Measurements from ENCODE around the gene ERC2. TPM values are rescaled to one million over a fixed set of nuclear protein-coding genes. Genes with fewer than 3 reads are reported as not detected.

ERC2 gene
- total and polyA plus RNA-seq, 11 donors = 0.16 to 3.8 (median 1.6) TPM

GRCh38 chr3:56406826-56407515 is 61.3 kb downstream of the ERC2 start:
- intact Hi-C loops (cut with DNase I) = no loop called here
- H3K27ac ChIP-seq = no peak overlapping the region

GRCh38 chr3:56404884-56405283 is 63.4 kb downstream of the ERC2 start:
- TF ChIP-seq POLR2A (IDR thresholded peaks at IDR 0.05) (no peak), CTCF (IDR thresholded peaks at IDR 0.05) (no peak)
- DNase-seq (no peak), ATAC-seq (no peak)
- no peaks in the 10 kb centered on the region for H3K4me1 ChIP-seq
- no peaks in the 10 kb centered on the region for H3K9me3 ChIP-seq
- WGBS, 4 donors = 83 to 89% (median 88%) methylated on average over 3 of the region's 3 CpGs
- no peaks in the 10 kb centered on the region for H3K36me3 ChIP-seq
- peaks cover 0 to 3% (median 0%) of the 10 kb centered on the region in 9 donors for H3K27me3 ChIP-seq
- no peak overlapping the region for H3K4me3 ChIP-seq
- intact Hi-C loops (cut with DNase I) = no loop called here
- no peak overlapping the region for H3K27ac ChIP-seq

More at GRCh38 chr3:56406826-56407515, 61.3 kb downstream of the ERC2 start:
- TF ChIP-seq POLR2A (IDR thresholded peaks at IDR 0.05) (no peak), CTCF (IDR thresholded peaks at IDR 0.05) (no peak)
- WGBS, 4 donors = 72 to 77% (median 74%) methylated on average over 4 of the region's 4 CpGs
- H3K36me3 ChIP-seq = no peaks in the 10 kb centered on the region
- H3K4me3 ChIP-seq = no peak overlapping the region
- no peaks in the 10 kb centered on the region for H3K4me1 ChIP-seq
- ATAC-seq (no peak), DNase-seq (no peak)
- peaks cover 0 to 1% (median 0%) of the 10 kb centered on the region in 12 donors for H3K9me3 ChIP-seq
- no peaks in the 10 kb centered on the region for H3K27me3 ChIP-seq

GRCh38 chr3:56398659-56399058 is 69.6 kb downstream of the ERC2 start:
- Histone ChIP-seq H3K36me3 (no peaks in the 10 kb centered on the region), H3K4me3 (no peak overlapping the region), H3K27ac (no peak overlapping the region), H3K4me1 (no peaks in the 10 kb centered on the region), H3K9me3 (no peaks in the 10 kb centered on the region), H3K27me3 (peaks cover 0 to 11% (median 0%) of the 10 kb centered on the region in 9 donors)
- intact Hi-C loops (cut with DNase I) = no loop called here
- TF ChIP-seq CTCF (IDR thresholded peaks at IDR 0.05) (no peak), POLR2A (IDR thresholded peaks at IDR 0.05) (no peak)
- 69 to 87% (median 76%) methylated on average over 2 of the region's 2 CpGs for WGBS, 4 donors
- DNase-seq (no peak), ATAC-seq (no peak)

- no peak for ATAC-seq
- intact Hi-C loops (cut with DNase I) = no loop called here
- H3K4me3 ChIP-seq = no peak overlapping the region
These were observed 70.5 kb downstream of the ERC2 start for GRCh38 chr3:56397798-56398197.

More at GRCh38 chr3:56397798-56398197, 70.5 kb downstream of the ERC2 start:
- H3K9me3 ChIP-seq = no peaks in the 10 kb centered on the region
- DNase-seq = no peak
- no peaks in the 10 kb centered on the region for H3K4me1 ChIP-seq
- no peak for TF ChIP-seq POLR2A (IDR thresholded peaks at IDR 0.05)
- WGBS, 4 donors = 74 to 90% (median 83%) methylated on average over 2 of the region's 2 CpGs
- no peaks in the 10 kb centered on the region for H3K36me3 ChIP-seq
- H3K27me3 ChIP-seq = peaks cover 0 to 11% (median 0%) of the 10 kb centered on the region in 9 donors
- H3K27ac ChIP-seq = no peak overlapping the region

Measured in heart left ventricle (tissue), 16 donors.